Raji (cell line): ENCODE measurements around the gene MYO5C.
A peak's percentile ranks its signal among the peaks of the same experiment; 100 is the strongest.

ENCODE experiments used
- POLR2A ChIP-seq: IDR thresholded peaks from 2 replicates; pipeline ENCODE4 v1.6.1; 2011; ENCODE audit warnings: low read depth, low read length, control low read depth; ENCODE audit not compliant: insufficient read depth

The MYO5C gene

GRCh38 chr15:52243697-52244555, 51.7 kb downstream of the MYO5C start:
- TF ChIP-seq POLR2A: no peak

GRCh38 chr15:52243286-52243685, 52.3 kb downstream of the MYO5C start:
- TF ChIP-seq POLR2A: no peak

- TF ChIP-seq POLR2A: no peak
Observed at GRCh38 chr15:52241489-52241888, 54.1 kb downstream of the MYO5C start.

- TF ChIP-seq POLR2A: no peak
Observed at GRCh38 chr15:52240166-52240565, 55.4 kb downstream of the MYO5C start.

GRCh38 chr15:52238149-52238548, 57.5 kb downstream of the MYO5C start:
- TF ChIP-seq POLR2A: no peak

GRCh38 chr15:52236013-52236412, 59.6 kb downstream of the MYO5C start:
- TF ChIP-seq POLR2A: no peak

GRCh38 chr15:52234596-52235541, 60.7 kb downstream of the MYO5C start:
- peak; percentile 80 for TF ChIP-seq POLR2A

GRCh38 chr15:52233405-52233804, 62.2 kb downstream of the MYO5C start:
- peak; percentile 37; the same call in 1 of the 2 replicates for TF ChIP-seq POLR2A

GRCh38 chr15:52232327-52232726, 63.3 kb downstream of the MYO5C start:
- TF ChIP-seq POLR2A: 0 out of 2 replicates have a peak, but pooled peaks have one; percentile 15

GRCh38 chr15:52230073-52230472, 65.5 kb downstream of the MYO5C start:
- TF ChIP-seq POLR2A: no peak

GRCh38 chr15:52228921-52229320, 66.7 kb downstream of the MYO5C start:
- no peak for TF ChIP-seq POLR2A

- TF ChIP-seq POLR2A: no peak
Observed at GRCh38 chr15:52227456-52227855, 68.1 kb downstream of the MYO5C start.

- TF ChIP-seq POLR2A: no peak
Observed at GRCh38 chr15:52225230-52225629, 70.4 kb downstream of the MYO5C start.

GRCh38 chr15:52224211-52224610, 71.4 kb downstream of the MYO5C start:
- TF ChIP-seq POLR2A: no peak

GRCh38 chr15:52221730-52222129, 73.9 kb downstream of the MYO5C start:
- TF ChIP-seq POLR2A: no peak
